GM18502 (cell line): ENCODE results near the gene CSNK1G2.
"Not testable (repeated sequence)": the region's sequence is repeated elsewhere in the genome, so short reads cannot be mapped to it uniquely, and the experiment has no call there.

Experiments
- ATAC-seq: cut with Tn5 transposase; IDR thresholded peaks from one replicate; pipeline ENCODE4 v1.9.1; 2021; ENCODE audit warnings: mild to moderate bottlenecking; ENCODE audit not compliant: unreplicated experiment, poor library complexity

CSNK1G2 gene

DNA sequence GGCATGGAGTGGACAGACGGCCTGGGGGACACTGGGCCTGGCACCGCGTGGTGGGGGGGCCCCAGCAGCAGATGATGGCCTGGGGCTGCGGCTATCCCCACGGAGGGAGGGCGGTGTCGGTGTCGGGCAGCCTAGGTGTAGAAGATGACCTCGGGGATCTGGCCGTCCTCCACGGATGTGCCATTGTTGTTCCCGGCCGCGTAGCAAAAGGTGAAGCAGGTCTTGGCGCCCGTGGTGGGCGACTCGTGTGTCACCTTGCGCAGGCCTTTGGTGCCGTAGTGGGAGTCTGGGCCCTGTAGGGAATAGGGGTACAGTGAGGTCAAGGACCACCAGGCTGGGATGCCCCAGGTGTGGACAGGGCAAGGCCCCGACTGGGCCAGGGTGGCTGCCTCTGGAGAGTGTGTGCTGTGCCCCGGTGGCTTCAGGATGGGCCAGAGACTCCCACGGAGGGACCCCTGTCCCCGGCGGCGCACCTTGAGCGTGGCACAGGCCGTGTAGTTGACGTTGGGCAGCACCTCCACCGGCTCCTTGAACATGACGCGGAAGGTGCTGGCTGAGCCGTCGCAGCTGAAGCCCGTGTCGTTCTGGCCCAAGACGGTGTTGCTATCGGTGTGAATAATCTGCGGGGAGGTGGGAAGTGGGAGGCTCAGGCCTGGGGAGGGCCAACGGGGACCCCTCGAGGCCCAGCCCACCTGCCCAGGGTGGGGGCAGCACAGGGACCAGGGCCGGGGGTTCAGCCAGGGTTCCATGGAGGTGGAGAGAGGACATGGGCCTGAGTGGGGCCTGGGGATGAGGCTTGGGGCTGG lies 45.6 kb downstream of the CSNK1G2 start:
- no peak for ATAC-seq

GRCh38 chr19:1987197-1988187 lies 46.5 kb downstream of the CSNK1G2 start:
- no peak for ATAC-seq

DNA sequence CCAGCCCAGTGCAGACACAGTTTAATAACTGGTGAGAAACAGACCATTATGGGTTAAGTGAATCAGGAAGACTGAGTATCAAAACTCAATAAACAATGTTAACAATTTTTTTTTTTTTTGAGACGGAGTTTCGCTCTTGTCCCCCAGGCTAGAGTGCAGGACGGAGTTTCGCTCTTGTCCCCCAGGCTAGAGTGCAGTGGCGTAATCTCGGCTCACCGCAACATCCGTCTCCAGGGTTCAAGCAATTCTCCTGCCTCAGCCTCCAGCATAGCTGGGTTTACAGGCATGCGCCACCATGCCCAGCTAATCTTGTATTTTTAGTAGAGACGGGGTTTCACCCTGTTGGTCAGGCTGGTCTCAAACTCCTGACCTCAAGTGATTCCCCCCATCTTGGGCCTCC lies 47.5 kb downstream of the CSNK1G2 start:
- not testable (repeated sequence) for ATAC-seq

- ATAC-seq, result no peak
Measured at GRCh38 chr19:1989513-1990229, 48.7 kb downstream of the CSNK1G2 start.

DNA sequence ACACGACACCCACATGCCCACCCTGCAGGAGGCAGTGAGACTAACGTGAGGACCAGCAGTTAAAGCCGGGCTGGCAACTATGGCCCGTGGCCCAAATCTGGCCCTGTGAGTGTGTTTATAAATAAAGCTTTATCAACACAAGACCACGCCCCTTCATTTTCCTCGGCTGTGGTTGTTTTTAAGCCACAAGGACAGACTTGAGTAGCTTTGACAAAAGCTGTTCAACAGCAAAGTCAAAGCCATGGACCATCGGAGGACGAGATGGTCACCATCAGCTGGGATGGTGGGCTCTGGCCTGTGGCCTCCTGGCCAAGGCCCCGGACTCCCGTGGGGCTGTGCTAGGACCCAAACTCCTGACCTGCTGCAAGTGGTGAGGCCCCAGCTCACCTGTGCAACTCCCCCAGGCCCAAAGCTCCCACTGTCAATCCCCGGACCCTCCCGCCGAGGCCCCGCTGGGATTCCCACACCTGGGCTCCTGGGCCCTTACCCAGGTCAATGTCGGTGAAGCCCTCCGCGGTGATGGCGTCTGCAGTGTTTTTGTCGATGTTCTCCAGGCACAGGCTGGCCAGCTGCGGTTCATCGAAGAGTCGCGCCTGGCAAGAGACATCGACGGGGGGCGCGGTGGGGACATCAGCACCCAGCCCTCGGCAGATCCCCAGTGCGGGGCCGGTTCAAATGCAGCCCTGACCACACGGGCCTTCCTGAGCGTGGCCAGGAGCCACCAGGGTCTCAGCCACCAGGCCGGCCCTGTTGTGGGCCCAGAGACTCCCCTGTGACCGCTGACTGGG lies 49.5 kb downstream of the CSNK1G2 start:
- no peak for ATAC-seq

DNA sequence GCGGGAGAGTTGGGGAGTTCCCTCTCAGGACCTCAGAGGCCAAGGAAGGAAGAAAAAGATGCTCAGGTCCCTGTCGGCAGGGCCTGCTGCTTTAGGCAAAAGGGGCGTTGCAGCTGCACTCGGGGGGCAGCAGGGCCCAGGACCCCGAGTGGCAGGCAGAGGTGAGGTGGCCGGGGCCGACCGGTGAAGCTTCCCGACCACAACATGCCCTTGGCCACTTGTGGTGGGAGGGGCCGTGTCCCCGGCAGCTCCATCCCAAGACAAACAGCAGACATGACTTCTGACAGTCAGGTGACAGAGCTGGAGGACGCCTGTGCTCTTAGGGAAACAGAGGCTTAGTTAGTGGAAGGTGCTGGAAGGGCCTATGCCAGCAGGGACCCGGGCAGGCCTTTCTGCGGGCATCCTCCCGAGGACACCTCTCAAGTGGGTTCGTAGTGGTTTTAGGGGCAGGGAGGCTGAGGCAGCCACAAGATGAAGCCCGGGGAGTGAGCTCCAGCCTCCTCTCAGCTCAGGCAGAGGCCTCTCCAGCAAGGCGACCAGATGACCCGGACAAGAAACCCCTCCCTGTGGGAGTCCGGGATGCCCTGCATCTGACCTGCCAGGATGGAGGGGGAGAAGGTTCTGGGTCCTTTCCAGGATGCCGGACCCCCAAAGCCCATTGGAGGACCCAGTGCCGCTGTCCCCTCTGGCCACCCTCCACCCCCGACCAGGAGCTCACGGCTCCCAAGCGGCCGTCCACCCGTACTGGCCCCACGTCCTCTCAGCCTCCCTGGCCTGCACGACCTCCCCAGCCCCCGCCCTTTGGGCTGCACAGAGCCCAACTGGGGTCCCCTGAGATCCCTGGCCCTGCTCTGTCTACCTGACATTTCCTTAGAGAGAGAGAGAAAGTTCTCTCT lies 50.3 kb downstream of the CSNK1G2 start:
- no peak for ATAC-seq

DNA sequence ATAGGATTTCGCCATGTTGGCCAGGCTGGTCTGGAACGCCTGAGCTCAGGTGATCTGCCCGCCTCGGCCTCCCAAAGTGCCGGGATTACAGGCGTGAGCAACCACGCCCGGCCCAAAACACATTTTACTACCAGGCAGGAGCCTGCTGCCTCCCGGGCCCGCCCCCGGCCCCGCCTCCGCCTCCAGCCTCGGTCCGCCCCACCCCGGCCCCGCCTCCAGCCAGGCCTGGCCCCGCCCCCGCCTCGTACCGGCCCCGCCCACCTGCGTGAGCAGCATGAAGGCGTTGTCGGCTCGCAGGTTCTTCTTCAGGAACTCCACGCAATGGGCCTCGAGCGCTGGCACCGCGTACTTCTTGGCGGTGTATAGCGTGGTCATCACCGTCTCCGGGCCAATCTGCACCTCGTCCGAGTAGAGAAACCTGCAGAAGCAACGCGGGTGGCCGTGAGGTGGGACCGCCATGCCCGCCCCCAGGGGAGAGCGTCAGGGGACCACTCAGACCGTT lies 51.8 kb downstream of the CSNK1G2 start:
- no peak for ATAC-seq

GRCh38 chr19:1997353-1998233 lies 56.6 kb downstream of the CSNK1G2 start:
- no peak for ATAC-seq

DNA sequence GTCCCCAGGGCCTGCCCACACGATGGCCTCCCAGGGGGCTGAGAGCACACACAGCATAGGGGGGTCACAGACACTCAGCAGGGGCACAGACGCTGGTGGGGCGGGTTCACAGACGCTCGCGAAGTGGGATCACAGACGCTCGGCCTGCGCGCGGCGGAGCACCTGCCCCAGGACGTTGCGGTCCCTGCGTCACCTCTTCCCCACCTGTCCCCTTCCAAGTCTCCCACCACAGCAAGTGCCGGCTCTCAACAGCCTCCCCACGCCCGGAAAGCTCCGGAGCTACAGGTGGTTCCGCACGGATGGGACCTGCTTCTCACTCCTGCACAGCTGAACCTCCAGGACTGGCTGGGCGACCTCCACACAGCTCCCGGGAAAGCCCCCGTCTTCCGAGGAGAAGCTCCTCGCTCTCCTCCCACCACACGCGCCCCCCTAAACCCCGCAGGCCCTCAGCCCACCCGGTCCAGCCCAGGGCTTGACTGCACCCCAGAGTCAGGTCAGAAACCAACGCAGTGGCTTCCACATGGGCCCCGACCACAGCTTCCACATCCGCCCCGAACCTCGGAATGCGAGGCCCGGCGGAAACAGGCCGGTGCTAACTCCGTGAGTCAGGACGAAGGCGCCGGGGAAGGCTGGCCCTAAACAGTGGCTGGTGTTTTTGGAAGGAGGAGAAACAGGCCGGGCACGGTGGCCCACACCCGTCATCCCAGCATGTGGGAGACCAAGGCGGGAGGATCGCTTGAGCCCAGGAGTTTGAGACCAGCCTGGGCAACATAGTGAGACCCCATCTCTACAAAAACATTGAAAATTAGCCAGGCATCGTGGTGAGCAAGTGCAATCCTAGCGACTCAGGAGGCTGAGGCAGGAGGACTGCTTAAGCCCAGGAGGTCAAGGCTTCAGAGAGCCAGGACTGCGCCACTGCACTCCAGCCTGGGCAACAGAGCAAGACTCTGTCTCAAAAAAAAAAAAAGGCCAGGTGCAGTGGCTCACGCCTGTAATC lies 58.0 kb downstream of the CSNK1G2 start:
- ATAC-seq, result no peak

GRCh38 chr19:1999856-2000515 lies 59.0 kb downstream of the CSNK1G2 start:
- ATAC-seq, result no peak

- no peak for ATAC-seq
Measured at GRCh38 chr19:2003874-2004273, 62.9 kb downstream of the CSNK1G2 start.

- ATAC-seq, result no peak
Measured at GRCh38 chr19:2010135-2010668, 69.2 kb downstream of the CSNK1G2 start.

DNA sequence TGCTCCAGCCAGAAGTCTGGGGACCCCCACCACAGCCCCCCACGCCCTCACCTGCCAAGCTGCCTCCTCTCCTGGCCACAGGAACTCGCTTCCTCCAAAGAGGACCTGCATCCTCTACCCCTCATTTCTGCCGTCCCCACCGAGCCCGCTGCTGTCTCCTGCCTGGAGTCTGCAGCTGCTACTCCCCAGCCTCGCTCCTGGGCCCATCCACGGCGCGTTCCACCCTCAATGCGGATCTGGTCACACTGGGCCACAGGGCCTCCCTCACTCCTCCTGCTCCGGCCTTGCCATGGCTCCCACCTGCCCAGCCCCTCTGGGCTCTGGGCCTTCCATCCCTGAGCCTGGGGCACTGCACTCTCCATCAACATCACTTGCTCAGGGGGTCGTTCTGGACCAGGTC lies 70.2 kb downstream of the CSNK1G2 start:
- no peak for ATAC-seq

- ATAC-seq, result no peak
Measured at GRCh38 chr19:2012941-2013682, 72.1 kb downstream of the CSNK1G2 start.

DNA sequence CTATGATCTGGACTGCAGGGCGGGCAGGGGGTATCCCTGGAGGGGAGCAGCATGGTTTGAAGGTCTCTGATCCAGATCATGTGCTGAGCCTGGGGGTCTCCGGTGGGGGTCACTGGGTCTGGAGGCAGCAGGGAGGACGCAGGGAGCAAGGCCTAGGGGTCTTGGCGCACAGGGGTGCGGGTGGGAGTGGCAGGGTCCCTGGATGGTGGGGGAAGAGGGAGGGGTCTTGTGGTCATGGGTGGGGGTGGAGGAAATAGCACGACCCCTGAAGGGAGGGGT lies 72.7 kb downstream of the CSNK1G2 start:
- no peak for ATAC-seq
